Bone marrow (tissue), 2 donors: ENCODE results near the gene RPS6KA5.
A peak's percentile ranks its signal among the peaks of the same experiment; 100 is the strongest.

Experiments
- DNase-seq, 2 donors: peaks; one replicate each; lab custom pipeline; 2025; lab: John Stamatoyannopoulos, UW

Gene RPS6KA5

DNA sequence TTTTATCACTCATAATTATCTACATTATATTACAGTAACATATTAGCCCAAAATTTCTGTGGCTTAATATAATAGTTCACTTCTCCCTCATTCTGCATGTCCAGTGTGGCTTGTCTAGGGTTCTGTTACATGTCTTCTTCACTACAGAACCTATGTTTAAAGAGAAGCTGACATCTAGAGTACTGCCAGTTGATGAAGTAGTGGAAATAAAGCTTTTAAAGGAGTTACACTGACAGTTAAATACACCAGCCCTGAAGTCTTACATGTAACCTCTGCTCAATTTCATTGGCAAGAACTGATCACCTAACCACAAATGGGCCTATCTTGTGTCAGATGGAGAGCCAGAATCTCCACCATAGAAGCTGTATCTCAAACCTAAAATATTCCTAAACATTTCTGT lies 32.9 kb downstream of the RPS6KA5 start:
- no peak for DNase-seq

DNA sequence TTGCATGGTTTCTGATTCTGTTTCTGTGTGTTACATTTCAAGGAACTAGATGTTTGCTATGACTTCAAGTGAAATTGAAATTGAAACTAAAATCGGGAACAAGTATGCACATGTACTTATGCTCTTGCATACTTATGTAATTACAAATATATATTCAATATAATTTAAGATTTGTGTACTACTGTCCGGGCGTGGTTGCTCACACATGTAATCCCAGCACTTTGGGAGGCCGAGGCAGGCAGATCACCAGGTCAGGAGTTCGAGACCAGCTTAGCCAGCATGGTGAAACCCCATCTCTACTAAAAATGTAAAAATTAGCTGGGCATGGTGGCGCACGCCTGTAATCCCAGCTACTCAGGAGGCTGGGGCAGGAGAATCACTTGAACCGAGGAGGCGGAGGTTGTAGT lies 37.8 kb downstream of the RPS6KA5 start:
- DNase-seq, result peak in 1 of 2 donors; percentile 83

DNA sequence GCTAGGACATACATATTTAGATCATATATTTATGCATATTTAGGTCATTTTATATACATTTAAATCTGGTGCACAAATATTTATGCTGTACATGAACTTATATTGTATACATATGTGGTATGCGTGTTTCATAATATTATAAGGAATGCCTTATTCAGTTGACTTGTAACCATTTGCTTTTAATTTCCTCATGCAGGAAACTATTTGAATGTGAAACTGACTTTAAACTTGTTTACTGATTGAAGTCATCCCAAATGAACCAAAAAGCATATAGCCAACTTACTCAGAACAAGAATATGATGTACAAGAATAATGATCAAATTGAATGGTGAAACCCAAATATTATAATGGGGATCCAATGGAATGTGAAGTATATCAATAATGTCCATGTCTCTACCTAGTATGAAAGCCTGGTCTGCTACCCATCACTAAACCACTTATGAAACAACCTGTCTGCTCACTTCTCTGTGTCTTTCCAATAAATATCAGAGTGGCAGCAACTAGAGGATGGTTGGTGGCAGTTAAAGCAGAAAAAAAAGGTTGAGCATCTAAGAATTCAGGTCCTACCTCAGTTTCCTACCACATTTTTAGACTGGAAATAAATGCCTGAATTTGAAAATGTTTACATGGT lies 38.3 kb downstream of the RPS6KA5 start:
- peak in 1 of 2 donors; percentile 59 for DNase-seq

DNA sequence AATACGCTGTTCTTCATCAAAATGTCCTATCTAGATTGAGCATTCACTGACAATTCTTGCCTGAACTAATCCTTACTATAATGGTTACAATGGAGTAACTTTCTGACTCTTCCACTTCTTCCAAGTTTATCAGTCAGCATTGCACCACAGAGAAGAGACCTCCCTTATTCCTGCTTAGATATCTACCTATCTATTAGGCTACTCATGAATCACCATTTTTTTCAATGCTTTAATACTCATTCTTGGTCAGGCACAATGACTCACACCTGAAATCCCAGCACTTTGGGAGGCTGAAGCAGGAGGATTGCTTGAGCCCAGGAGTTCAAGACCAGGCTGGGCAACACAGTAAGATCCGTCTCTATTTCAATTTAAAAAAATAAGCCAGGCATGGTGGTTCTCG lies 39.3 kb downstream of the RPS6KA5 start:
- DNase-seq, result no peak

DNA sequence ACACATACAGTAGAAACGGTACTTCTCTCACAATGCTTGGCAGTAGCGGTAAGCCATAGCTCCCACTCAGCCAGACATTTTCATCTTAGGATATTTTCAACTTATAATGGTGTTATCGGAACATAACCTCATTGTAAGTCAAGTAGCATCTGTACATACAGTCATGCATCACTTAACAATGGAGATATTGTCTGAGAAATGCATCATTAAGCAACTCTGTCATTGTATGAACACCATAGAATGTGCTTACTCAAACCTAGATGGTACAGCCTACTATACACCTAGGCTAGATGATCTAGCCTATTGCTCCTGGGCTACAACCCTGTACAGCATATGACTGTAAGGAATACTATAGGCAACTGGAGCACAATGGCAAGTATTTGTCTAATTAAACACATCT lies 40.8 kb downstream of the RPS6KA5 start:
- DNase-seq, result no peak

DNA sequence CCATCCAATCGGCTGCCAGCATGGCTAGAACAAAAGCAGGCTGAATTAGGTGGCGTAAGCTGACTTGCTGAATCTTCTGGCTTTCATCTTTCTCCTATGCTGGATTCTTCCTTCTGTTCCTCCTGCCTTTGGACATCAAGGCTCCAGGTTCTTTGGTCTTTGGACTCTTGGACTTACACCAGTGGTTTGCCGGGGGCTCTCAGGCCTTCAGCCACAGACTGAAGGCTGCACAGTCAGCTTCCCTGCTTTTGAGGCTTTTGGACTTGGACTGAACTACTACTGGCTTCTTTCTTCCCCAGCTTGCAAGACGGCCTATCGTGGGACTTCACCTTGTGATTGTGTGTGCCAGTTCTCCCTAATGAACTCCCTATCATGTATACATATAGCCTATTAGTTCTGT lies 42.0 kb downstream of the RPS6KA5 start:
- DNase-seq, result no peak

DNA sequence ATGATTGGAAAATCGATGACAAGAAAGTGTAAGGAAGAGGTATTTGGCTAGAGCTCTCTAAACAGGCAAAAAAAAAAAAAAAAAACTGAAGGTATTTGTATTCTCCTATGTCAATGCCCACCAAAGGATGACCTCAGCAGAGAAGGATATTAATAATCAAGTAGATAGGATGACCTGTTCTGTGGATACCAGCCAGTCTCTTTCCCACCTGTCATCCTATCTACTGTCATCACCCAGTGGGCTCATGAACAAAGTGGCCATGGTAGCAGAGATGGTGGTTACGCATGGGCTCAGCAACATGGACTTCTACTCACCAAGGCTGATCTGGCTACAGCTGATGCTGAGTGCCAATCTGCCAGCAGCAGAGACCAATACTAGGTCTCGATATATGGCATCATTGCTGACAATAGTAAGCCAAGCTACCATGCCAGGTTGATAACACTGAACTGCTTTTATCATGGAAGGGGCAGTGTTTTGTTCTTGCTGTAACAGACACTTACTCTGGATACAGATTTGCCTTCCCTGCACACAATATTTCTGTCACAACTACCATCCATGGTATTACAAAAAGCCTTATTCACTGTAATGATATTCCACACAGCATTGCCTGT lies 43.5 kb downstream of the RPS6KA5 start:
- no peak for DNase-seq

DNA sequence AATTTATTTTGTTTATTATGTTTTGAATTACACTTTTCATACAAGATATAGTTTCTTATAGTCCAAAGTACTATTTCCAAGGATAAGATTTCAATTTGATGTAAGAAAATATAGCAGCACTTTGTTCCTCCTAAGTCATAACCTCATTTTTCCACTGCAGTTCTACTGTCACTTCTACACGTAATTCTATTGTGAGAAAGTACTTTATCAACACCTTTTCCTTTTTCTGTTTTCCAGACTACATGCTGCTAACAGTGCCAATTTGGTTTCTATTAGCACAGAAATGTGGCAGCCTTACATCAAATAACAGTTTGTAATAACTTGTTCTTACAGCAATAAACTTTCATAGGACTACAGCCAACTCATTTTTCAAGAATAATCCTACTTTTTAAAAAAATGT lies 45.0 kb downstream of the RPS6KA5 start:
- DNase-seq, result no peak

DNA sequence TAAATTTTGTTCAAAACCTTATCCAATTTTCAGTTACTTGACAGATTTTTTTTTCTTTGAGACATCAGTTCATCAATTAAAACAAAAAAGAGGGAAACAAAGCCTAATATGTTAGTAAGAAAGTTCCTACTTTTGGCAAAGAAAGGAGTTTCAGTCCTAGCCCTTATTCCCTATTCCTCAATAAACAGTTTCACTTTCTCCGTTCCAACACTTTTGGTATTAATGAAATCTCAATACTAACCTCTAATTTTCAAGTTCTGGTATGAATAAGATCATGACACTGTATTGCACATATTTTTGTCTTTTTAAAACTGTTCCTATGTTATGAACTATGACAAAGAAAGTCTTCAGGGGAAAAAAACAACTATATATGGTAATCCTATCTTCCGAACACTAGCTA lies 48.4 kb downstream of the RPS6KA5 start:
- DNase-seq, result no peak

DNA sequence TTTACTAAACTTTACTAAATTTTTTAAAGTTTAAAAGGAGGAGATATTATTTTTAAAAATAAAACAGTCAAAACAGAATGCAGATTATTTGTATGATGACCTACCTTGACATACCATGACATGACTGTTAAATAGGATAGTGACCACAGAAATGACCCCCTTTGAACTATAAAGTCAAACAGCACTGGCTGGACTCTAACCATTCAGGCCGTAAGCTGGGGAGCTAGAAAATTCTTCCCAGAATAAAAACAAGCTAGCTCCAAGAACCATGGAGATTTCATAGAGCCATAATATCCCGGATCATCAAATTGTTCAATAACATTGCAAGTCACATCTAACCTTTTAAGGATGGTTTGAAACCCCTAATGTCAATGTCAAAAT lies 50.3 kb downstream of the RPS6KA5 start:
- no peak for DNase-seq

DNA sequence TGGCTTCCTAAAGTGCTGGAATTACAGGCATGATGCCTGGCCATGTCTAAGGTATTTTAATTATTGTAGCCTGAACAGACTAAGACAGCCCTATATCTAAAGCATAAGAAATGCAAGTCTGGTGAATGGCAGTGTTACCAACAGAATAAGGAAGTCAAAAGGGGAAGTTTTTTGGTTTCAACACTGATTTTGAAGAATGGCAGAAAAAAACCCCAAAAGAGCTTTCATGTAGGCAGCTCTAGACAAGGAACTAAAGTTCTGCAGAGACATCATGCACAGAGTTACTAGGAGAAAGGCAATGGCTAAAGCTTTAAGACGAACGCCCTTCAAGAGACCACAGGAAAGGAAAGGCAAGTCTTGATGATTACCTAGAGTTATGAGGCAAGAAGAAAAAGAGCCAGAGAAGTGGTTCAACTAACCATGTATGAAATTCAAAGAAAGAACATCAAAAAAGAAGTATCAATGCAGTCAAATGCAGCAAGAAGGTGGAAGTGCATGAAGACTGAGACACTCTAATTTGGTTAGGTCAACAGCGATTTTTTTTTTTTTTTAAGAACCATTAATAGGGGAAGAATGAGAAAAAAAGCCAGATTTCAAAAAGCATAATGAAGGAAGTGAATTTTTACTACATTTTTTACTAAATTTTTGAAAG lies 50.8 kb downstream of the RPS6KA5 start:
- DNase-seq, result peak in 1 of 2 donors; percentile 89

DNA sequence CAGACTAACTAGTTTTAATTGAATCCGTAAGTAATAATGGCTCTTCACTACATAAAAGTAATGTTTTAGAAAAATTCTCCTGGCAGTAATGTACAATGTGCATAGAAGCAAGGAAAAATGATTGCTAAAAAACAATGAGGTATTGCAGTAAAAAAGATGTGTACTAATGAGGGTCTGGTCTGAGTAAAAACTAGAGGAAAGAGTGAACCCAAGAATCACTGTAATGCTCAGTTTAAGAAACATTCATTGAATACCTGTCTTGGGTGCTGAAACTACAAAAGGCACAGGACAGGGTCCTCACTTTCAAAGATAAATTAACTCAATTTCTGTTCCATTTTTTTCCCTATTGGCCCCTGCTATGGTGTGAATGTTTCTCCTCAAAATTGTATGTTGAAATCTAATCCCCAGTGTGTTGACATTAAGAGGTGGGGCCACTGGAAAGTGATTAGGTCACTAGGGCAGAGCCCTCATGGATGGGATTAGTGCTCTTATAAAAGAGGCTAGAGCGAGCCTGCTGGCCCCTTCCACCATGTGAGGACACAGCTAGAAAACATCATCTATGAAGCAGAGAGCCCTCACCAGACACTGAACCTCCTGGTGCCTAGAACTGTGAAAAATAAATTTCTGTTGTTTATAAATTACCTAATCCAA lies 51.6 kb downstream of the RPS6KA5 start:
- peak in 1 of 2 donors; percentile 15 for DNase-seq

DNA sequence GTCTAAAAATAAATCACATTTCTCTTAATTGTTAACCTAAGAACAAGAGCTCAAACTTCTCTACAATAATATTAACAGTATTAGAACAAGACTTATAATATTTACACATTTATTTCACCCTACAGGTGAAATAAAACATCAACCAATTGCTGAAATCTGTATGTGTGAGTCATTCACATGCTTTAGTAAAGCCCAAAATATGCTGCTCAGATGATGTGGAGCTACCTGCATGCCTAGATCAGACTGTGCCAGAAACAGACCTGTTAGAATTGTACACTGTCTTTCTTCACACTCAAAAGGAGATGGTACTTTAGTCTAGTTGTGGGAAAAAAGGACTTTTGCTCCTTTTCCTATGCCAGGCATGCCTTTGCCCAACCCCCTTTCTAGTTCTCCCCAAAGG lies 54.7 kb downstream of the RPS6KA5 start:
- no peak for DNase-seq

DNA sequence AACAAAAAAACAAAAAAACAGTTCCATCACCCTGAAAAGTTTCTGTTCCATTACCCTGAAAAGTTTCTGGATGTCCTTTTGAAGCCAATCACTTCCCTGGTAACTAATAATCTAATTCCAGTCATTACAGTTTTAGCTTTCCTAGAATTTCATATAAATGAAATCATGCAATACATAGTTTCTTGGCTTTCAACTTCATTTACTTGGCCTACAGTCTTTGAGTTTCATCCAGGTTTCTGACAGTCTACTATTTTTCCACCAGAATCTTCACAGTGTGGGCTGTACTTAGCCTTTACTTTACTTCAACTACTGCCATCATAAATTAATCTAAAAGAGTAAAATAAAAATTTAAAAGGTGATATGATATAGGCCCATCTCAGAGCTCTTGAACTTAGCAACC lies 55.5 kb downstream of the RPS6KA5 start:
- no peak for DNase-seq

DNA sequence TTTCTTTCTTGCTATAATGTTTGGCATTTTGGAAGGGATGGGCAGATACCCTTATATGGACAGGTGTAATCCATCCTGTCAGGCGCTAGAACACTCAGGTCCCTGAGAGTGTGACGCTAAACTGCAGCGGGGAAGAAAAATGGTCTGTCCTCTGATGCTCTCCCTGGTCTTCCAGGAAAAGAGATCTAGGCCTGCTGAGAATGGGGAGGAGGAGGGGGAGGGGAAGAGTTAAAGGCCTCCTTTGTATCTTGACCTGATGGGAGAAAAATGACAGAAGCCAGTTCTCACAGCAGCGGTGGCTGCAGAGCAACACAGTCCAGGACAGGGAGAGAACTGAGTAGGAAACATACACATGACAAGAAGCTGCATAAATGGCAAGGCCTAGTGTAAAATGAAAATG lies 61.1 kb downstream of the RPS6KA5 start:
- no peak for DNase-seq

DNA sequence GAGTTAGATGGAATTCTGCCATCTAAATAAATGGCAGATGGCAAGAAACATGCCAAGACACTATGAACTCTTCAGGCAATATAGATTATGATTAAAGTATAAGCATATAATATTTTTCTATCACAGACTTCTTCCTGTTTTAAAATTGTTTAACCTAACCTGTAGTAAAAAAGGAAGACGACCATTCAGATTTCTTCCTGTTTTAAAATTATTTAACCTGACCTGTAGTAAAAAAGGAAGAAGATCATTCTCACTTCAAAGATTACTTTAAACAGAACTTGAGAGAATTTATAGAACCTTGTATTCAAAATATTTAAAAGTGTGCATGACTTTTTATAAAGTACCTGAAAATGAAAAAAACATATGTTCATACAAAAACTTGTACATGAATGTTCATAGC lies 63.5 kb downstream of the RPS6KA5 start:
- no peak for DNase-seq

DNA sequence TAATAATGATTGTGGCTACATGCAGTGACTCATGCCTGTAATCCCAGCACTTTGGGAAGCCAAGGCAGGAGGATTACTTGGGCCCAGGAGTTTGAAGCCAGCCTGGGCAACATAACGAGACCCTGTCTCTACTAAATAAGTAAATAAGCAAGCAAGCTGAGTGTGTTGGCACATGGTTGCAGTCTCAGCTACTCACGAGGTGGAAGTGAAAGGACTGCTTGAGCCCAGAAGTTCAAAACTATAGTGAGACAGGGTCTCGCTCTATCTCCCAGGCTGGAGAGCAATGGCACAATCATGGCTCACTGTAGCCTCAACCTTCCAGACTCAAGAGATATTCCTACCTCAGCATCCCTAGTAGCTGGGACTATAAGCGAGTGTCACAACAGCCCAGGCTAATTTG lies 64.7 kb downstream of the RPS6KA5 start:
- no peak for DNase-seq

DNA sequence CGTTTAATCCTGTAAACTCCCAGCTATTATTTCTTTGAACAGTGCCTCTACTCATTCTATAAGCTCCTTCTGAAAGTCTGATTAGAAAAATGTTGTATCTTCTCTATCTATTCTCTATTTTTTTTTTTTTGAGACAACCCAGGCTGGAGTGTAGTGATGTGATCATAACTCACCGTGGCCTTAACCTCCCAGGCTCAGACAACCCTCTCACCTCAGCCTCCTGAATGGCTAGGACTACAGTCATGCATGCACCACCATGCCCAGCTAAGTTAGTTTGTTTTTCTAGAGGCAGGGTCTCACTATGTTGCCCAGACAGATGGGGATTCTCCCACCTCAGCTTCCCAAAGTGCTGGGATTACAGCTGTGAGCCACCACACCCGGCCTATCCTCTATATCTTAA lies 66.6 kb downstream of the RPS6KA5 start:
- no peak for DNase-seq

DNA sequence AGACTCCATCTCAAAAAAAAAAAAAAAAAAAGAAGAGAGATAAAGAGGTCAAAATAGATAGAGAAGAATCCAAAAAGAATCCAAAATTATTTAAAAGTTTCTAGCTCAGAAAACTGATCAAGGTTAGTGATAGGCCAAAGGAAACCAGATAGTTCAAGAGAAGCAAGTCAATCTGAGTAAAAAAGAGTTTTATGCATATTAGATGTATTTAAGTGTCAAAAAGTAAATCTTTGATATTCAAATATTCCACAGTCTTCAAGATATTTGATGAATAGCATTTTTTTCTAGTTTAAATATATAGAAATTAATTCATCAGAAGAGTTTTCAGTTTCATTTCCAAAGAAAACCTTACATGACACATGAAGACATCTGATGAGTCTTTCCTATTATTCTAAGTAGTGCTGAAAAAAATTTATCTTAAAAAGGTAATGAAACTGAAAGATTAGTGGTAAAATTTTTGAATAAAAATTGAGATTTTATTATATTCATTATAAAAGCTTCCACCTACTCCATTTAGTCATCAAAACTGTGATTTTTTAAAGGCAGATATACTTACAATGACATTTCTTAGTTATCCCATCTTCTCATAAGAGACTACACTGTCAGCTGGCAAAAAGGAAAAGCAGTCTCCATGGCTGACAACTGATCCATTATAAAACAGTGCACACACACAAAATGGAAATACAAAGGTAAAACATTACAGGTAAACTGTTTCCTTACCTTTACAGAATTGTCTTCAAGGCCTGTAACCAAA lies 68.6 kb downstream of the RPS6KA5 start:
- no peak for DNase-seq

DNA sequence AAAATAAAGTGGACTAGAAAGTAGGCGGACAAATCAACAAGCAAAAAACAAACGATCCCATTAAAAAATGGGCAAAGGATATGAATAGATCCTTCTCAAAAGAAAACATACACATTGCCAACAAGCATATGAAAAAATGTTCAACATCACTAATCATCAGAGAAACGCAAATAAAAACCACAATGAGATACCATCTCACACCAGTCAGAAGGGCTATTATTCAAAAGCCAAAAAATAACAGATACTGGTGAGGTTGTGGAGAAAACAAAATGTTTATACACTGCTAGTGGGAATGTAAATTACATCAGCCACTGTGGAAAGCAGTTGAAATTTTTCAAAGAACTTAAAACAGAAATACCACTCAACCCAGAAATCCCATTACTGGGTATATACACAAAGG lies 70.3 kb downstream of the RPS6KA5 start:
- DNase-seq, result no peak

DNA sequence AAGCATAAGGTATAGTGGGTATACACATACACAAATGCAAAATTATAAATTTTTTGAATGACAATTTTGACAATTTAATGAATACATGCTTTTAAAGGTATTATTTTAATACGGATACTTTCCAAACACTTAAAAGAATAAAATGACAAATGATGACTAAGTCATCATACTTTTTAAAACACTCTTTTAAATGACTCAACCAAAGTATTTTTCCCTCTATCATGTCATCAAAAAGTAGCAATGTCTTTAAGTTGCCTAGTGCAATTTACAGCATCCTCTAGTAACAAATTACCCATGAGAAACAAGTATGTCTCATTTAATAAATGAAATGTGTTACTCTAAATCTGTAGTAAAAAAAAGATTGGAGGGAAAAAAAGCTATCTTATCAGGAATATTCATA lies 73.3 kb downstream of the RPS6KA5 start:
- DNase-seq, result no peak

DNA sequence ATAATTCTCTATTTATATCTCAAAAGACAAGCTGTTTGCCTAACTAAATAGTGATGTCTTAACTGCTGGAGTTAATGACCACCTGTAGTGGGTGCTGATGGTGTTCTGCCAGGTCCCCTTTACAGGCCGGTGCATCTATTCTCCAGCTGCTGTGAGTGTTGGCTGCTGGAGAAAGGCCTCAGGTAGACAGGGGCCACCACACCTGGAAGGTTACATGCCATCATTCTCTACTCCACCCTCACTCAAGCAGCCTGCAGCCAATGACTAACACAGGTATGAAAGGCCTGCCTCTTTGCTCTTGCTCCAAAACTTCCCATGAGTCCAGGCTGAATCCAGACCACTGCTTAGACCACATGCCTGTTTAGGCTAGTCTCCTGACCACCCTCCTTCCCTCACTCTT lies 73.9 kb downstream of the RPS6KA5 start:
- no peak for DNase-seq
